MM.1S (cell line): ENCODE measurements around the gene SH3PXD2A.
"Not testable (repeated sequence)": the region's sequence is repeated elsewhere in the genome, so short reads cannot be mapped to it uniquely, and the experiment has no call there.

Experiments
- DNase-seq: peaks from one replicate; pipeline ENCODE4 v3.0.0-alpha.2; 2015
- H2AFZ ChIP-seq: fragments of 300-600 bp; sonication (generic); 2 replicates; pipeline ENCODE4 v1.6.0; 2016; ENCODE audit warnings: antibody characterized with exemption, low read length
- H3F3A ChIP-seq: fragments of 300-600 bp; sonication (generic); 2 replicates; pipeline ENCODE4 v1.6.1; 2016; ENCODE audit warnings: mild to moderate bottlenecking, antibody characterized with exemption, low read length, moderate library complexity, mixed read lengths; ENCODE audit not compliant: insufficient read depth
- H3K27ac ChIP-seq: fragments of 300-600 bp; sonication (generic); 2 replicates; pipeline ENCODE4 v1.5.1; 2016; ENCODE audit warnings: mild to moderate bottlenecking, low read length
- H3K27me3 ChIP-seq: fragments of 300-600 bp; sonication (generic); replicated peaks from 2 replicates; pipeline ENCODE4 v1.6.0; 2016; ENCODE audit warnings: low read length; ENCODE audit not compliant: insufficient read depth
- H3K36me3 ChIP-seq: fragments of 300-600 bp; sonication (generic); replicated peaks from 2 replicates; pipeline ENCODE4 v1.6.1; 2016; ENCODE audit warnings: mild to moderate bottlenecking, low read length, mixed read lengths; ENCODE audit not compliant: insufficient read depth
- H3K4me1 ChIP-seq: fragments of 300-600 bp; sonication (generic); 2 replicates; pipeline ENCODE4 v1.6.1; 2016; ENCODE audit warnings: low read length, mixed read lengths
- H3K4me2 ChIP-seq: fragments of 300-600 bp; sonication (generic); 2 replicates; pipeline ENCODE4 v1.6.0; 2016; ENCODE audit warnings: low read depth, low read length
- H3K4me3 ChIP-seq: fragments of 300-600 bp; sonication (generic); 2 replicates; pipeline ENCODE4 v1.5.1; 2016; ENCODE audit warnings: low read length, mixed read lengths
- H3K79me2 ChIP-seq: fragments of 300-600 bp; sonication (generic); 2 replicates; pipeline ENCODE4 v1.6.1; 2016; ENCODE audit warnings: mixed run types, low read length, mixed read lengths
- H3K9ac ChIP-seq: fragments of 300-600 bp; sonication (generic); 2 replicates; pipeline ENCODE4 v1.6.1; 2016; ENCODE audit warnings: low read length, mixed read lengths
- H3K9me2 ChIP-seq: fragments of 300-600 bp; sonication (generic); replicated peaks from 2 replicates; pipeline ENCODE4 v1.6.1; 2016; ENCODE audit warnings: mild to moderate bottlenecking, low read length, mixed read lengths; ENCODE audit not compliant: insufficient read depth
- H3K9me3 ChIP-seq: fragments of 300-600 bp; sonication (generic); replicated peaks from 2 replicates; pipeline ENCODE4 v1.6.1; 2016; ENCODE audit warnings: mild to moderate bottlenecking, low read length, mixed read lengths; ENCODE audit not compliant: insufficient read depth
- H4K20me1 ChIP-seq: fragments of 300-600 bp; sonication (generic); 2 replicates; pipeline ENCODE4 v1.6.1; 2016; ENCODE audit warnings: mild to moderate bottlenecking, low read length, moderate library complexity, mixed read lengths; ENCODE audit not compliant: insufficient read depth
- EZH2 ChIP-seq: fragments of 300-600 bp; sonication (generic); optimal IDR thresholded peaks from 2 replicates; pipeline ENCODE3; 2017; ENCODE audit warnings: low read depth, mild to moderate bottlenecking, antibody characterized with exemption, low read length, mixed read lengths
- EZH2phosphoT487 ChIP-seq: fragments of 300-600 bp; sonication (generic); IDR thresholded peaks from 2 replicates; pipeline ENCODE4 v1.6.1; 2018; ENCODE audit warnings: antibody characterized with exemption, low read length
- TF ChIP-seq, protein P1 (sequence below): fragments of 300-600 bp; sonication (generic); IDR thresholded peaks from 2 replicates; pipeline ENCODE4 v1.5.1; 2016; ENCODE audit warnings: antibody characterized with exemption, low read length, mixed read lengths

The SH3PXD2A gene

DNA sequence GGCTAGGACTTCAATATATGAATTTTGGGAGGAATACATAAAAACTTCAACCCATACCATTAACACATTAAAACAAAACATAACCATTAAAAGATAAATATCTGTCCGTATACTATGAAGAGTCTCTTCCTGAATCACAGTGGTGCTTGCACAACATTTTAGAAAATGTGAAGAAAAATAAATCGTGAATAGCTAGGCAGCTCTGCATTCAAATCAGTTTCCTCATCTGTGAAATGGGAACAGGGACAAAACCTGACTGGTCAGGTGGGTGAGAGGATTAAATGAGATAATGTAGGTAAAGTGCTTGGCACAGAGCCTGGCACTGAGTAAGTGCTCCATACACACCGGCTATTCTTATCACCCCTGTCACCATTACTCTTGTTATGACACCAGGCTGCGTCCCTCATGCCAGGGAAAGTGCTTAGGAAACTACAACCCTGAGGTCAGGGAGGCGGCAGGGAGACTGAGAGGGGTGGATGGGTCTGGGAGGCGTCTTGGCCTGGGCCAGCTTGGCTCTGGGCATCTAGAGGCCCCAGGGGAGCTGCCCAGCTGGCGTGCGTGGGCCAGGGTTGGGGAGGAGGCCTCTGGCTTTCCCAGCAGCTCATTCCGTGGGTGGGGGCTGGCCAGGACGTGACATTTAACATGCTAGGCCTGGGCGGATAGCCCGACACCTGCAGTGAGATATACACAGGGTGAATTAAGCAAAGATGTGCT, 78.3 kb downstream of the SH3PXD2A start:
- TF ChIP-seq, protein P1, sequence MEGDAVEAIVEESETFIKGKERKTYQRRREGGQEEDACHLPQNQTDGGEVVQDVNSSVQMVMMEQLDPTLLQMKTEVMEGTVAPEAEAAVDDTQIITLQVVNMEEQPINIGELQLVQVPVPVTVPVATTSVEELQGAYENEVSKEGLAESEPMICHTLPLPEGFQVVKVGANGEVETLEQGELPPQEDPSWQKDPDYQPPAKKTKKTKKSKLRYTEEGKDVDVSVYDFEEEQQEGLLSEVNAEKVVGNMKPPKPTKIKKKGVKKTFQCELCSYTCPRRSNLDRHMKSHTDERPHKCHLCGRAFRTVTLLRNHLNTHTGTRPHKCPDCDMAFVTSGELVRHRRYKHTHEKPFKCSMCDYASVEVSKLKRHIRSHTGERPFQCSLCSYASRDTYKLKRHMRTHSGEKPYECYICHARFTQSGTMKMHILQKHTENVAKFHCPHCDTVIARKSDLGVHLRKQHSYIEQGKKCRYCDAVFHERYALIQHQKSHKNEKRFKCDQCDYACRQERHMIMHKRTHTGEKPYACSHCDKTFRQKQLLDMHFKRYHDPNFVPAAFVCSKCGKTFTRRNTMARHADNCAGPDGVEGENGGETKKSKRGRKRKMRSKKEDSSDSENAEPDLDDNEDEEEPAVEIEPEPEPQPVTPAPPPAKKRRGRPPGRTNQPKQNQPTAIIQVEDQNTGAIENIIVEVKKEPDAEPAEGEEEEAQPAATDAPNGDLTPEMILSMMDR, result no peak
- no peak for TF ChIP-seq EZH2phosphoT487
- TF ChIP-seq EZH2, result no peak
- DNase-seq, result no peak
- Histone ChIP-seq H3K27ac (no peak overlapping the region), H3K79me2 (no peaks in the 10 kb centered on the region), H3K4me2 (no peak overlapping the region), H4K20me1 (no peaks in the 10 kb centered on the region), H3K36me3 (no peaks in the 10 kb centered on the region), H3F3A (peaks cover 24% of the 10 kb centered on the region), H3K9me2 (no peaks in the 10 kb centered on the region), H3K9me3 (no peaks in the 10 kb centered on the region), H2AFZ (no peak overlapping the region), H3K4me1 (peaks cover 21% of the 10 kb centered on the region), H3K27me3 (no peaks in the 10 kb centered on the region), H3K4me3 (no peak overlapping the region), H3K9ac (no peak overlapping the region)

DNA sequence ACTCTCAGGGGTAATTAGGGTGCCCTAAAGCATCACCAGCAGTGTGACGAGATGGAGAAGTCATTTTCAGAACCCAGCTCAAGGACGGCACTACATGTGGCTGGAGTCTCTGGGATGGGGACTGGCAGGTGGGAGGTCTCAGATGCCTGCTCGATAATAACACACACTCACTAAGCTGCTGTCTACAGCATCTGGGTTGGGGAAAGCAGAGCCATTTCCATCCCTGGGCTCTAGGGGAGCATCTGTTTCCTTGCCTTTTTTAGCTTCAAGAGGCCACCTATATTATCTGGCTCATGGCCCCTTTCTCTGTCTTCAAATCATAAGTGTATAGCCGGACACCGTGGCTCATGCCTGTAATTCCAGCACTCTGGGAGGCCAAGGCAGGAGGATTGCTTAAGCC, 79.6 kb downstream of the SH3PXD2A start:
- DNase-seq, result no peak
- no peak overlapping the region for H2AFZ ChIP-seq
- no peaks in the 10 kb centered on the region for H3K9me2 ChIP-seq
- H3K9me3 ChIP-seq, result no peaks in the 10 kb centered on the region
- H3K4me3 ChIP-seq, result no peak overlapping the region
- H3F3A ChIP-seq, result peaks cover 16% of the 10 kb centered on the region
- TF ChIP-seq, protein P1, result no peak
- TF ChIP-seq EZH2phosphoT487 (no peak), EZH2 (no peak)
- H3K79me2 ChIP-seq, result no peaks in the 10 kb centered on the region
- H3K36me3 ChIP-seq, result no peaks in the 10 kb centered on the region
- H3K4me1 ChIP-seq, result peaks cover 8% of the 10 kb centered on the region
- H3K9ac ChIP-seq, result no peak overlapping the region
- H3K4me2 ChIP-seq, result no peak overlapping the region
- H4K20me1 ChIP-seq, result no peaks in the 10 kb centered on the region
- no peaks in the 10 kb centered on the region for H3K27me3 ChIP-seq
- no peak overlapping the region for H3K27ac ChIP-seq

DNA sequence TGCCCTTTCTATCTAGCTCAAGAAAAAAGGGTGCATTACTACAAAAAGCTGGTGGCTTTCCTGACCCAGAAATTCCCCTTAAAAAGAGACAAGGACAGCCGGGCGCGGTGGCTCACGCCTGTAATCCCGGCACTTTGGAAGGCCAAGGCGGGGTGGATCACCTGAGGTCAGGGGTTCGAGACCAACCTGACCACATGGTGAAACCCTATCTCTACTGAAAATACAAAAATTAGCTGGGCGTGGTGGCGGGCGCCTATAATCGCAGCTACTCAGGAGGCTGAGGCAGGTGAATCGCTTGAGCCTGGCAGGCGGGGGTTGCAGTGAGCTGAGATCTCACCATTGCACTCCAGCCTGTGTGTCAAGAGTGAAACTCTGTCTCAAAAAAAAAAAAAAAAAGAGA, 82.5 kb downstream of the SH3PXD2A start:
- peak overlapping the region; percentile 95 for H2AFZ ChIP-seq
- not testable (repeated sequence) for H4K20me1 ChIP-seq, DNase-seq, H3K4me1 ChIP-seq, H3K27me3 ChIP-seq, H3K9me3 ChIP-seq, H3K79me2 ChIP-seq, H3K36me3 ChIP-seq, H3K9me2 ChIP-seq
- peaks cover 13% of the 10 kb centered on the region for H3F3A ChIP-seq
- peak overlapping the region; percentile 64; the same call in 1 of the 2 replicates for H3K9ac ChIP-seq
- peak overlapping the region; percentile 98 for H3K4me2 ChIP-seq
- H3K27ac ChIP-seq, result peak overlapping the region; percentile 66; the same call in 1 of the 2 replicates
- peak overlapping the region; percentile 77 for H3K4me3 ChIP-seq

DNA sequence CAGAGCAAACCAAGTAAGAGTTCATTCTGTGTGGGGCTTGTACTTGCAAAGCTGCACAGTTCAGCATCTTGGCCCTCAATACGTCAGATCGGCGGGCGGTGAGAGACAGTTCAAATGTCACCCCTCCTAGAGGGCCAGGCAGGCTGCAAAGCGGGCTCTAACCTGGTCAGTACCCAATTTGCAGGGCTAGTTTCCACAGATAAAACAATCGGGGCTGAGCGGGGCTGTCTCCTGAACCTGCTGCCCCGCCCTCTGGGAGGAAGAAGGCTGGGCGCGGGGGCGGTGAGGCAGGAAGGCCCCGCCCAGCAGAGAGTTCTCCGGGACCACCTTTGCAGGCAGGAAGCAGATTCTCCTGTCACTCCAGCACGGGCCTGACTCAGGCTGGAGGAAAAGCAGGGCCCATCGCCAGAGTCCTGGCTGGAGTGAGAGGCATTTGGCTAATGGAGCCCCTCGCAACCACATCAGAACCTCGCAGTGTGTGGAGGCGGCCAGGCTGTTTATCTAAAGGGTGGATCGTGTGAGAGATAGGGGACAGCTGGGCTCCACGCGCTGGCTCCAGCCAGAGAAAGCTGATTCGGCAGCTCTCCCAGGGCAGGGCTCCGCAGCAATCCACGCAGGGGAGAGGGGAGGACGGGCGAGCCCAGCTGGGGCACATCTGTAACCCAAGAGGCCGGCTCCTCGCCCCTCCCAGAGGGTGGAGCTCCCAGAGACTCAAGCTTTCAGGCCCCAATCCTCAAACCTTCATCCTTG, 83.1 kb downstream of the SH3PXD2A start:
- H3K27ac ChIP-seq, result peak overlapping the region; percentile 66

More for the DNA sequence above, 83.1 kb downstream of the SH3PXD2A start:
- H2AFZ ChIP-seq, result peak overlapping the region; percentile 95
- DNase-seq, result peak; percentile 84
- H4K20me1 ChIP-seq, result no peaks in the 10 kb centered on the region
- peak overlapping the region; percentile 77 for H3K4me3 ChIP-seq
- H3K4me1 ChIP-seq, result no peaks in the 10 kb centered on the region
- H3K9me3 ChIP-seq, result no peaks in the 10 kb centered on the region
- H3K9ac ChIP-seq, result peak overlapping the region; percentile 64
- peaks cover 13% of the 10 kb centered on the region for H3F3A ChIP-seq
- no peaks in the 10 kb centered on the region for H3K36me3 ChIP-seq
- H3K27me3 ChIP-seq, result no peaks in the 10 kb centered on the region
- no peaks in the 10 kb centered on the region for H3K9me2 ChIP-seq
- H3K79me2 ChIP-seq, result no peaks in the 10 kb centered on the region
- TF ChIP-seq EZH2 (no peak), EZH2phosphoT487 (no peak)
- TF ChIP-seq, protein P1, result no peak
- H3K4me2 ChIP-seq, result peak overlapping the region; percentile 98
